HepG2 (cell line): Measurements from ENCODE around the gene AGAP1. TPM values are rescaled to one million over a fixed set of nuclear protein-coding genes. Genes with fewer than 3 reads are reported as not detected.

ENCODE experiments used
- ATAC-seq: fragments of 200-7000 bp; cut with Tn5 transposase; 3 replicates; pipeline ENCODE4 v1.9.1; 2020; ENCODE audit warnings: mild to moderate bottlenecking, moderate library complexity
- BruUV-seq: library from RNA; stranded (reverse); fragments of 400-500 nt; replicated peaks from 2 replicates; lab custom pipeline; 2021; lab: Mats Ljungman, UMichigan
- CTCF ChIA-PET: fragments of 300-600 bp; formaldehyde crosslinking; extraction: SDS; loops from one replicate; lab custom pipeline; 2021; ENCODE audit warnings: low total read pairs, inconsistent platforms, low intra/inter-chr PET ratio; lab: Yijun Ruan, JAX
- POLR2A ChIA-PET: fragments of 350-600 bp; sonication (Branson Sonifier 250); formaldehyde crosslinking; loops from one replicate; lab custom pipeline; 2020; ENCODE audit warnings: antibody characterized with exemption, inconsistent platforms; lab: Yijun Ruan, JAX
- DNase-seq: peaks from one replicate; pipeline ENCODE4 v3.0.0-alpha.2; 2015; ENCODE audit warnings: low spot score
- FAIRE-seq: peaks from 3 replicates; lab custom pipeline; 2011; peaks lifted over from hg19 to GRCh38; lab: Jason Lieb, UNC
- H2AFZ ChIP-seq: one replicate; pipeline ENCODE4 v1.6.1; 2011; ENCODE audit warnings: low read length, inconsistent platforms
- H3K27ac ChIP-seq: fragments of 300-600 bp; 3 replicates; pipeline ENCODE4 v1.8.0; 2011; ENCODE audit warnings: mixed run types, mild to moderate bottlenecking, mixed read lengths, low read length, inconsistent platforms; ENCODE audit not compliant: insufficient read depth; ENCODE audit errors: extremely low read length
- H3K27me3 ChIP-seq, 2 experiments: fragments of 200-600 bp in 1 of 2; 2 replicates in 1 of 2; 3 replicates in 1 of 2; pipeline versions ENCODE4 v1.6.0 to v1.8.0; 2011; ENCODE audit warnings: low read length in 2 of 2, mild to moderate bottlenecking in 2 of 2, moderate library complexity in 2 of 2, inconsistent platforms in 1 of 2; ENCODE audit not compliant: insufficient read depth in 2 of 2, control insufficient read depth in 1 of 2
- H3K36me3 ChIP-seq, 2 experiments: fragments of 200-600 bp in 1 of 2; replicated peaks in 1 of 2; 2 replicates in 1 of 2; 3 replicates in 1 of 2; pipeline versions ENCODE4 v1.5.1 to v1.8.0; 2011; ENCODE audit warnings: low read length in 2 of 2, inconsistent platforms in 1 of 2; ENCODE audit not compliant: insufficient read depth in 2 of 2, control insufficient read depth in 1 of 2
- H3K4me1 ChIP-seq: 2 replicates; pipeline ENCODE4 v1.5.1; 2012; ENCODE audit warnings: low read length, inconsistent platforms; ENCODE audit not compliant: insufficient read depth
- H3K4me2 ChIP-seq: 2 replicates; pipeline ENCODE4 v1.6.0; 2011; ENCODE audit warnings: low read depth, low read length, inconsistent platforms
- H3K4me3 ChIP-seq, 3 experiments: fragments of 200-600 bp in 1 of 3; sonication (generic), shearing (Covaris generic) in 1 of 3; replicated peaks in 1 of 3; 2 replicates each; pipeline ENCODE4 v1.5.1; 2011 to 2016; ENCODE audit warnings: low read length in 3 of 3, inconsistent platforms in 2 of 3, low read depth in 2 of 3, mild to moderate bottlenecking in 2 of 3, control low read depth in 1 of 3, mixed read lengths in 1 of 3; ENCODE audit not compliant: insufficient read depth in 1 of 3
- H3K79me2 ChIP-seq: one replicate; pipeline ENCODE4 v1.6.1; 2011; ENCODE audit warnings: low read length, inconsistent platforms; ENCODE audit not compliant: insufficient read depth
- H3K9ac ChIP-seq: 2 replicates; pipeline ENCODE4 v1.6.0; 2011; ENCODE audit warnings: mild to moderate bottlenecking, low read depth, low read length, inconsistent platforms; ENCODE audit not compliant: insufficient read depth
- H3K9me3 ChIP-seq: 2 replicates; pipeline ENCODE4 v1.5.1; 2012; ENCODE audit warnings: mild to moderate bottlenecking, low read length
- H4K20me1 ChIP-seq: 2 replicates; pipeline ENCODE4 v1.6.0; 2011; ENCODE audit warnings: inconsistent platforms, mild to moderate bottlenecking, low read length, moderate library complexity; ENCODE audit not compliant: insufficient read depth
- BORCS8-MEF2B ChIP-seq: sonication (generic); formaldehyde crosslinking; IDR thresholded peaks from 2 replicates; pipeline ENCODE4 v1.8.0; 2022; ENCODE audit warnings: mild to moderate bottlenecking, missing genetic modification reagents
- ESRRA ChIP-seq: sonication (generic); formaldehyde crosslinking; IDR thresholded peaks from 2 replicates; pipeline ENCODE4 v1.5.1; 2020; ENCODE audit warnings: mild to moderate bottlenecking, low read depth, missing genetic modification reagents
- HOXA3 ChIP-seq: sonication (generic); formaldehyde crosslinking; IDR thresholded peaks from 2 replicates; pipeline ENCODE4 v1.5.0; 2020; ENCODE audit warnings: missing genetic modification reagents
- KMT2A ChIP-seq: sonication (generic); formaldehyde crosslinking; IDR thresholded peaks from 2 replicates; pipeline ENCODE4 v1.4.0; 2020; ENCODE audit warnings: missing genetic modification reagents
- POLR2AphosphoS5 ChIP-seq: IDR thresholded peaks from 2 replicates; pipeline ENCODE4 v1.6.1; 2012; ENCODE audit warnings: low read depth, low read length
- SATB2 ChIP-seq: sonication (generic); formaldehyde crosslinking; IDR thresholded peaks from 2 replicates; pipeline ENCODE4 v1.5.0; 2020; ENCODE audit warnings: missing genetic modification reagents
- SMYD3 ChIP-seq: sonication (generic); formaldehyde crosslinking; IDR thresholded peaks from 2 replicates; pipeline ENCODE4 v1.8.1; 2023; ENCODE audit warnings: mild to moderate bottlenecking, missing genetic modification reagents
- TOPORS ChIP-seq: sonication (generic); formaldehyde crosslinking; IDR thresholded peaks from 2 replicates; pipeline ENCODE4 v1.8.0; 2023; ENCODE audit warnings: mild to moderate bottlenecking, missing genetic modification reagents
- WIZ ChIP-seq: sonication (generic); formaldehyde crosslinking; IDR thresholded peaks from 2 replicates; pipeline ENCODE4 v1.5.1; 2020; ENCODE audit warnings: mild to moderate bottlenecking, missing genetic modification reagents
- ZNF530 ChIP-seq: sonication (generic); formaldehyde crosslinking; IDR thresholded peaks from 2 replicates; pipeline ENCODE4 v1.5.0; 2020; ENCODE audit warnings: low read depth, mild to moderate bottlenecking, missing genetic modification reagents
- WGBS: methylation state at CpG from one replicate; pipeline ENCODE4 v1.1.6; 2017; ENCODE audit warnings: low lambda C conversion rate; 5-methylcytosine and 5-hydroxymethylcytosine counted together
- in situ Hi-C: cut with HindIII; loops from 2 replicates; pipeline ENCODE4 v1.10.0; 2017; ENCODE audit warnings: low pct_unique_long_range_greater_than_20kb; ENCODE audit not compliant: extremely low pct_ligation_motif_present
- intact Hi-C: fragments of 100-400 bp; cut with micrococcal nuclease; formaldehyde crosslinking; loops from one replicate; pipeline ENCODE4 v1.10.0; 2022; ENCODE audit not compliant: unreplicated experiment
- polyA plus RNA-seq, 8 experiments: library from polyadenylated mRNA; depleted of rRNA in 3 of 8; stranded (reverse) in 7 of 8; unstranded in 1 of 8; fragments of >200 nt; fragmentation: Illumina TruSeq in 4 of 8; extraction: Trizol in 4 of 8; gene quantifications; 2 replicates each; pipeline versions ENCODE4 v1.2.1 to v1.2.3, GENCODE V29; 2011 to 2016; ENCODE audit warnings: low read depth in 4 of 8, missing spikeins in 1 of 8, mixed read lengths in 1 of 8; ENCODE audit not compliant: insufficient read depth in 1 of 8
- total RNA-seq, 5 experiments: library from RNA; depleted of rRNA; stranded (reverse); fragments of >200 nt; fragmentation: Illumina TruSeq; extraction: Trizol; gene quantifications; 2 replicates each; pipeline ENCODE4 v1.2.3, GENCODE V29; 2016; ENCODE audit warnings: low read depth in 1 of 5
- TF ChIP-seq, protein P1 (sequence below), 2 experiments: fragments of 450-650 bp in 1 of 2; sonication (generic) in 1 of 2; formaldehyde crosslinking; IDR thresholded peaks; 2 replicates each; pipeline versions ENCODE4 v1.5.0 to v1.8.0; 2020 to 2022; ENCODE audit warnings: mild to moderate bottlenecking in 1 of 2, missing genetic modification reagents in 1 of 2
- TF ChIP-seq, protein P2 (sequence below): sonication (generic); formaldehyde crosslinking; IDR thresholded peaks from 2 replicates; pipeline ENCODE4 v1.9.0; 2021; ENCODE audit warnings: missing genetic modification reagents, borderline replicate concordance
- TF ChIP-seq, protein P3 (sequence below): sonication (generic); formaldehyde crosslinking; IDR thresholded peaks from 2 replicates; pipeline ENCODE4 v1.8.0; 2023; ENCODE audit warnings: mild to moderate bottlenecking, missing genetic modification reagents

Gene AGAP1
- total and polyA plus RNA-seq, 2 of the 13 experiments (the other 11 are each of a cell fraction or from before 2014, with no cell fraction given) = 21.2 to 32.7 TPM

DNA sequence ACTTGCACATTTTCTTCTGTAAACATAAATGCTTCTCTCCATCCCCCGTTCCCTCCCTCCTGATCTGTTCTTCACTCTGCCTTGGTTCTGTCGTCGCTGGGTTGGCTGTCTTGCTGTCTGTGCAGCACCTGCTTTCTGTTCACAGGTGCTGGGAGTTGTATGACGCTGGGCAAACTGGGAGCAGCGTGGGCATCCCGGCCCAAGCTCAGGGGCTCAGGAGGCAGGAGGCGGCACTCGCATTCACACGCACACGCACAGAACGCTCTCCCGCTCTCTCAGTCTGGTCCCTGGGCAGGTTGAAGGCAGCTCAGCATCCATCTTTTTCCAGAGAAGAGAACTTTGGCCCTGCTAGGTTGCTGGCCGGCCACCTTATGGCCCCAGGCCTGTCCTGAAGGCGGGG is 618.6 kb downstream of the AGAP1 start:
- intact Hi-C loops = loop anchor here (10.0 kb wide), 1 partner anchor 98 kb away; no protein-coding TSS in a partner anchor
- Histone ChIP-seq H3K9me3 (no peaks in the 10 kb centered on the region), H2AFZ (no peak overlapping the region), H3K36me3 (no peaks in the 10 kb centered on the region; a peak in 1 of 5 replicates), H3K27ac (no peak overlapping the region), H3K4me3 (no peak overlapping the region), H3K4me2 (no peak overlapping the region)
- DNase-seq (no peak), FAIRE-seq (no peak)
- POLR2A ChIA-PET = no interaction called here
- CTCF ChIA-PET = no interaction called here
- in situ Hi-C loops = no loop called here
- WGBS = 88% methylated on average over 14 of the region's 14 CpGs
- no TSS peak for BruUV-seq
- TF ChIP-seq SMYD3 = no peak
- TF ChIP-seq ESRRA (CRISPR knock-in tag) = no peak
- TF ChIP-seq, protein P1, sequence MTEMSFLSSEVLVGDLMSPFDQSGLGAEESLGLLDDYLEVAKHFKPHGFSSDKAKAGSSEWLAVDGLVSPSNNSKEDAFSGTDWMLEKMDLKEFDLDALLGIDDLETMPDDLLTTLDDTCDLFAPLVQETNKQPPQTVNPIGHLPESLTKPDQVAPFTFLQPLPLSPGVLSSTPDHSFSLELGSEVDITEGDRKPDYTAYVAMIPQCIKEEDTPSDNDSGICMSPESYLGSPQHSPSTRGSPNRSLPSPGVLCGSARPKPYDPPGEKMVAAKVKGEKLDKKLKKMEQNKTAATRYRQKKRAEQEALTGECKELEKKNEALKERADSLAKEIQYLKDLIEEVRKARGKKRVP (CRISPR knock-in tag; IDR thresholded peaks at IDR 0.05) = no peak
- TF ChIP-seq HOXA3 (CRISPR knock-in tag) = no peak
- TF ChIP-seq POLR2AphosphoS5 = no peak
- TF ChIP-seq KMT2A (CRISPR knock-in tag) = no peak
- TF ChIP-seq TOPORS (CRISPR knock-in tag) = no peak
- TF ChIP-seq, protein P2, sequence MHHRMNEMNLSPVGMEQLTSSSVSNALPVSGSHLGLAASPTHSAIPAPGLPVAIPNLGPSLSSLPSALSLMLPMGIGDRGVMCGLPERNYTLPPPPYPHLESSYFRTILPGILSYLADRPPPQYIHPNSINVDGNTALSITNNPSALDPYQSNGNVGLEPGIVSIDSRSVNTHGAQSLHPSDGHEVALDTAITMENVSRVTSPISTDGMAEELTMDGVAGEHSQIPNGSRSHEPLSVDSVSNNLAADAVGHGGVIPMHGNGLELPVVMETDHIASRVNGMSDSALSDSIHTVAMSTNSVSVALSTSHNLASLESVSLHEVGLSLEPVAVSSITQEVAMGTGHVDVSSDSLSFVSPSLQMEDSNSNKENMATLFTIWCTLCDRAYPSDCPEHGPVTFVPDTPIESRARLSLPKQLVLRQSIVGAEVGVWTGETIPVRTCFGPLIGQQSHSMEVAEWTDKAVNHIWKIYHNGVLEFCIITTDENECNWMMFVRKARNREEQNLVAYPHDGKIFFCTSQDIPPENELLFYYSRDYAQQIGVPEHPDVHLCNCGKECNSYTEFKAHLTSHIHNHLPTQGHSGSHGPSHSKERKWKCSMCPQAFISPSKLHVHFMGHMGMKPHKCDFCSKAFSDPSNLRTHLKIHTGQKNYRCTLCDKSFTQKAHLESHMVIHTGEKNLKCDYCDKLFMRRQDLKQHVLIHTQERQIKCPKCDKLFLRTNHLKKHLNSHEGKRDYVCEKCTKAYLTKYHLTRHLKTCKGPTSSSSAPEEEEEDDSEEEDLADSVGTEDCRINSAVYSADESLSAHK (CRISPR knock-in tag) = no peak
- no peak for TF ChIP-seq BORCS8-MEF2B (CRISPR knock-in tag)
- no peak for TF ChIP-seq SATB2
- no peak for TF ChIP-seq WIZ
- TF ChIP-seq, protein P3, sequence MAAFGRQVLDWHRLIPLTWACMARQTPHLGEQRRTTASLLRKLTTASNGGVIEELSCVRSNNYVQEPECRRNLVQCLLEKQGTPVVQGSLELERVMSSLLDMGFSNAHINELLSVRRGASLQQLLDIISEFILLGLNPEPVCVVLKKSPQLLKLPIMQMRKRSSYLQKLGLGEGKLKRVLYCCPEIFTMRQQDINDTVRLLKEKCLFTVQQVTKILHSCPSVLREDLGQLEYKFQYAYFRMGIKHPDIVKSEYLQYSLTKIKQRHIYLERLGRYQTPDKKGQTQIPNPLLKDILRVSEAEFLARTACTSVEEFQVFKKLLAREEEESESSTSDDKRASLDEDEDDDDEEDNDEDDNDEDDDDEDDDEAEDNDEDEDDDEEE (CRISPR knock-in tag) = no peak
- no peak for TF ChIP-seq ZNF530
- TF ChIP-seq, all 625 proteins: peak for 0
- Histone ChIP-seq H3K79me2 (no peaks in the 10 kb centered on the region), H3K9ac (no peak overlapping the region), H3K27me3 (no peaks in the 10 kb centered on the region; a peak in 1 of 5 replicates), H4K20me1 (peaks cover 45% of the 10 kb centered on the region), H3K4me1 (peaks cover 6% of the 10 kb centered on the region)
- no peak for ATAC-seq
